Mucosa of rectum (tissue), 2 donors: Measurements from ENCODE around the gene LIPC.

Source experiments
- H3K27ac ChIP-seq, 2 donors: one replicate each; pipeline ENCODE4 v1.7.0; 2013; ENCODE audit warnings: inconsistent platforms in 2 of 2, low read depth in 2 of 2, low read length in 2 of 2
- H3K27me3 ChIP-seq, 2 donors: one replicate each; pipeline ENCODE4 v1.7.0; 2013; ENCODE audit warnings: low read length in 2 of 2; ENCODE audit not compliant: control insufficient read depth in 2 of 2, insufficient read depth in 2 of 2
- H3K36me3 ChIP-seq, 2 donors: one replicate each; pipeline ENCODE4 v1.7.0; 2013; ENCODE audit warnings: low read length in 2 of 2; ENCODE audit not compliant: control insufficient read depth in 2 of 2, insufficient read depth in 2 of 2
- H3K4me1 ChIP-seq, 2 donors: one replicate each; pipeline ENCODE4 v1.7.0; 2013; ENCODE audit warnings: low read length in 2 of 2, mild to moderate bottlenecking in 1 of 2; ENCODE audit not compliant: control insufficient read depth in 2 of 2, insufficient read depth in 2 of 2
- H3K4me3 ChIP-seq, 2 donors: one replicate each; pipeline ENCODE4 v1.7.0; 2013; ENCODE audit warnings: low read length in 2 of 2
- H3K9ac ChIP-seq, 2 donors: one replicate each; pipeline ENCODE4 v1.7.0; 2013; ENCODE audit warnings: low read length in 2 of 2, low read depth in 1 of 2, mild to moderate bottlenecking in 1 of 2
- H3K9me3 ChIP-seq, 2 donors: one replicate each; pipeline ENCODE4 v1.7.0; 2013; ENCODE audit warnings: low read length in 2 of 2; ENCODE audit not compliant: control insufficient read depth in 2 of 2
- donor health status: healthy.
- donor health status: Normal muscosa, but diverticular disease.

LIPC gene

DNA sequence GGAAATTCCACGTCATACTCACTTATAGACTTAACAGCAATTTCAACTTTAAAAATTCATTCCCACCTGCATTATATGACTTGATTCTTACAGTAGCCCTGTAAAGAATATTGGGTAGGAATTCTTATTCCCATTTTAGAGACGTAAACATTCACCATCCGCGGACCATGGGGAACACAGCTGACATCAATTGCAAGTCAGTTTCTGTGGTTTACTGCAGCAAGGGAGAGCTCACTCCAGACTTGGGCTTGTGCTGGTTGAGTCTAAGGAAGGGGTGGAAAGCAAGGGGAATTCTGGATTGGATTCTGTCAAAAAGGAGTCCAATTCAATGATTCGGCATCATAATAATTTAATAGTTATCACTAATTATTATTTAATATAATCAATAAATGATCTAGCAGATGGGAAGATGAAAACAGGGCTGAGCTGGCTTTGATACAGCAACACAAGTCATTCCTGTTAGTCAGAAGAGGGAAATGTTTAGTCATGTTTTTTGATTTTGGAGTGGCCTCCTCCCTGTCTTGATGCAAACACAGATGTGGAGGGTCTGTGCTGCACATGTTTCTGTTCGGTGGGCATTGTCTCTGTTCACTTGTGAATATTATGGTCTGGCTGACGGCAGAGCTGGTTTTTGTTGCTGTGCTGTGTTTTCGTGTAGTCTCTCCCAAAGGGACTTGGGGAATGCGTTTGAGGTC, 9.7 kb downstream of the LIPC start:
- Histone ChIP-seq H3K27me3 (no peaks in the 10 kb centered on the region), H3K27ac (peak overlapping the region; percentile 74 to 77), H3K36me3 (no peaks in the 10 kb centered on the region), H3K9me3 (no peaks in the 10 kb centered on the region), H3K9ac (no peak overlapping the region), H3K4me3 (no peak overlapping the region), H3K4me1 (peaks cover 13 to 26% of the 10 kb centered on the region in 2 donors)

GRCh38 chr15:58442122-58442521, 10.3 kb downstream of the LIPC start:
- no peaks in the 10 kb centered on the region for H3K9me3 ChIP-seq
- H3K36me3 ChIP-seq, result no peaks in the 10 kb centered on the region
- peaks cover 13 to 27% of the 10 kb centered on the region in 2 donors for H3K4me1 ChIP-seq
- H3K27me3 ChIP-seq, result no peaks in the 10 kb centered on the region
- H3K27ac ChIP-seq, result no peak overlapping the region
- no peak overlapping the region for H3K4me3 ChIP-seq
- H3K9ac ChIP-seq, result no peak overlapping the region

DNA sequence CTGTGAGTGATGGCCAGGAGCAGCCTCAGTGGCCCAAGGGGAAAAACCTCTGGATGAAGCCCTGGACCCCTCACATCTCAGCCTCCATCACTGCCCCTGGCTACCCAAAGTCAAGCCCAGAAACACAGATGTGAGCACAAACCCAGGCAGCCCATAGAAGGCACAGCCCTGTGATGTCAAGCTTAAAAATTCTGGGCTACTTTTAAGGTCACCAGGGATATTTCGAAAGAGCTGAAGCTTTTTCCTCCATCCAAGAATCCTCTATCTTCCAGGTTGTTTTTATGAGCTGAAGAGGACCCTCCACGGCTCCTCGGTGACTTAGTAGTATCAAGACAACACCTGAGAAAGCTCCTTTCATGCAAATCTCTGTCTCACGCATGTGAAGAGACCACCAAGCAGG, 11.5 kb downstream of the LIPC start:
- Histone ChIP-seq H3K4me3 (no peak overlapping the region), H3K4me1 (peaks cover 19 to 38% of the 10 kb centered on the region in 2 donors), H3K9me3 (no peaks in the 10 kb centered on the region), H3K9ac (no peak overlapping the region), H3K27me3 (no peaks in the 10 kb centered on the region), H3K36me3 (no peaks in the 10 kb centered on the region), H3K27ac (no peak overlapping the region)

DNA sequence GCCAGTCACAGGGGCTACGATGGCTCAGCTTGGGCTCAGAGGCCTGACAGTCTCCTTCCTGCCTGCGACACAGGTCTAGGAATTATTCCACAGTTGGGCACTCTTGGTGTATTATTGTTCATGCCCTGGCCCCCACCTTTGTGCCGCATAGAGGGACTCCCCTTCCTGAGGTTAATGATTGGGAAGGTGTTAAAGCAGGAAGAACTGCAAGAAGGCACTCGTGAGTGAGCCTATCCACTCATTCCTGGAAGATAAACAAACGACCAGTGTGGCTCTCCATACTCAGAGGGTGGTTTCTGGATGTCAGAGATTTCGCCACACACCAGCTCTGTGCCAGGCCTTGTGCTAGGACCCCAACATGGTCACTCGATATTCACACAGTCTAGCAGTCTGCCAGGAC, 12.3 kb downstream of the LIPC start:
- no peak overlapping the region for H3K4me3 ChIP-seq
- H3K9ac ChIP-seq, result no peak overlapping the region
- no peak overlapping the region for H3K27ac ChIP-seq
- H3K27me3 ChIP-seq, result no peaks in the 10 kb centered on the region
- H3K9me3 ChIP-seq, result no peaks in the 10 kb centered on the region
- H3K36me3 ChIP-seq, result no peaks in the 10 kb centered on the region
- H3K4me1 ChIP-seq, result peaks cover 21 to 41% of the 10 kb centered on the region in 2 donors

- no peaks in the 10 kb centered on the region for H3K27me3 ChIP-seq
- no peaks in the 10 kb centered on the region for H3K9me3 ChIP-seq
- H3K9ac ChIP-seq, result no peak overlapping the region
- no peak overlapping the region for H3K27ac ChIP-seq
- H3K36me3 ChIP-seq, result no peaks in the 10 kb centered on the region
- H3K4me1 ChIP-seq, result peaks cover 21 to 38% of the 10 kb centered on the region in 2 donors
- no peak overlapping the region for H3K4me3 ChIP-seq
Measured at GRCh38 chr15:58444658-58445332, 13.0 kb downstream of the LIPC start.

DNA sequence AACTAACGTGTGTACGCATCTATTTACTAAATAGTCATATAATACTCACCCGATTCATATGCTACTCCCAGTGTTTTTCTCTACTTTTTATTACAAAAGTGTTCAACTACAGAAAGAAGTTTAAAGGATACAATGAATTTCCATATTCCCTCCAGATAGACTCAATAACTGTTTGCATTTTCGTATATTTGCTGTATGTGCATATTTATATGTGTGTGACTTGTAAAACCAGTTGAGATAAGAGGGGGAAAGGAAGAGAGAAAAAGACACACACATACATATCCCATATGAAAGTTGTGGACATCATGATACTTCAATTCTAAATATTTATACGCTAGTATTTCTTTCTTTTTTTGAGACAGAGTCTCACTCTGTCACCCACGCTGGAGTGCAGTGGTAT, 14.1 kb downstream of the LIPC start:
- H3K4me1 ChIP-seq, result peaks cover 14 to 29% of the 10 kb centered on the region in 2 donors
- H3K9ac ChIP-seq, result no peak overlapping the region
- no peak overlapping the region for H3K27ac ChIP-seq
- no peaks in the 10 kb centered on the region for H3K36me3 ChIP-seq
- no peak overlapping the region for H3K4me3 ChIP-seq
- H3K9me3 ChIP-seq, result no peaks in the 10 kb centered on the region
- no peaks in the 10 kb centered on the region for H3K27me3 ChIP-seq

DNA sequence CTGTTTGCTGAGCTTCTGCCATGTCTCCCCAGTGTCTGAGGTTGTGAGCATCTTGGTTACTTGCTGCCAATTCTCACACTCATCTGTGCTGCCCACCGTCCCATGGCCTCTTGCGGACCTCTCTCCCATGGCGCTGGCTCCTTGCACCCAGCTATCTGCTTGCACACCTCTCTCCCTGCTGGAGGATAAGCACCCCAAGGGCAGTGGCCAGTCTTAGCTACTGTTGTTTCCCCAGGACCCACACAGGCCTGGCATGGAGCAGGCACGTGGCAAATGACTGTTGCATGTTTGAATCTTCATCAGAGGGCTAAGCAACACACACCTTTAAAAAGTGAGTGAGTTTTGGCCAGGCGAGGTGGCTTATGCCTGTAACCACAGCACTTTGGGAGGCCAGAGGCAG, 14.7 kb downstream of the LIPC start:
- H3K27ac ChIP-seq, result no peak overlapping the region
- no peaks in the 10 kb centered on the region for H3K36me3 ChIP-seq
- no peak overlapping the region for H3K4me3 ChIP-seq

DNA sequence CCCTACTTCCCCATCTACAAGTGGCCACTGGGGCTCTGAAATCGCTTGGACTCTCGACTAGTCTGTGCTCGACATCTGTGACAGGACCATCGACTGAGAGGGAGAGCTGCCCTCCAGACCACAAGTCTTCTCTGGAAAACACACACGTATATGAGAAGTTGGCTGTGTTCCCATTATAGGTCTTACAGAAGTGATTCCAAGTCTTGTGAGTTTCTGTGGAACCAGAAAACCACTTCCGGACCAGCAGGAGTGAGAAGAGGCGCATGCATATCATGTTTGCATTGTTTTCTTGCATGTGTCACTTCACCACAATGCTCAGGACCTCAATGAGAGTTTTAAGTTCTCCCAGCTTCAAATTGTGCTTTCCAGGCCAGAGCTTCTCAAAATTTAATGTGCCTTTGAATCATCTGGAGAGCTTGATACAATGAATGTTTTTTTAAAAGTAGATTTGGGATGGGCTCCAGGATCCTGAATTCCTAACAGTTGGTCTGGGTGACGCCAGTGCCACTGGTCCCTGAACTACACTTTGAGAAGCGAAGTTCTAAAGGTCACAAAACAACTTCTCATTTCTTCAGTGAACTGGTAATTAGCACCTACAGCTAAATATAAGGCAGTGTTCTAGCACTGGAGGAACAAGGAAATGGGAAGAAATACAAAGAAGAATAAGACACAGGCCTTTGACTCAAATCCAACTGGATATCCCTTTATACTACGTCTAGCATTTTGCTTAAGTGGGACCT, 15.7 kb downstream of the LIPC start:
- peak overlapping the region; percentile 52 to 67 for H3K27ac ChIP-seq

More for the DNA sequence above, 14.7 kb downstream of the LIPC start:
- peaks cover 8 to 23% of the 10 kb centered on the region in 2 donors for H3K4me1 ChIP-seq
- no peaks in the 10 kb centered on the region for H3K27me3 ChIP-seq
- H3K9ac ChIP-seq, result no peak overlapping the region
- no peaks in the 10 kb centered on the region for H3K9me3 ChIP-seq

DNA sequence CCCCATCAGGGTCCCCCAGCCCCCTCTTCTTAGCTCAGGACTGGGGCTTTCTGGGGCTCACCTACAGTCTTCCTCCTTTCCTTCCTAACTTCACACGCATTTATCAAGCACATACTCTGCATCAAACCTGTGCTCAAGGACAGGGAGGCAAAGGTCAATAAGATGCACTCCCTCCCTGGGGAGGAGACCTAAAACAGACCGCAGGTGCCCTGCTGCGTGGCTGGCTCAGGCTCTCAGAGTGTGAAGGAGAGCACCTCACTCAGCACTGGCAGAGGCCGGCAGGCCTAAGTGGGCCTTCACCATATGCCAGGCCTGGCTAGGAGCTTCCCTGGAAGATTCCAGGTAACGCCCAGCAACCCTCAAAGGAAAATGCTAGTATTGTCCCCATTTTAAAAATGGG, 16.5 kb downstream of the LIPC start:
- peak overlapping the region; percentile 52 to 67 for H3K27ac ChIP-seq
- H3K4me1 ChIP-seq, result peaks cover 8 to 14% of the 10 kb centered on the region in 2 donors
- no peaks in the 10 kb centered on the region for H3K36me3 ChIP-seq
- no peaks in the 10 kb centered on the region for H3K9me3 ChIP-seq
- no peaks in the 10 kb centered on the region for H3K27me3 ChIP-seq
- no peak overlapping the region for H3K4me3 ChIP-seq
- no peak overlapping the region for H3K9ac ChIP-seq

More for the DNA sequence above, 15.7 kb downstream of the LIPC start:
- no peaks in the 10 kb centered on the region for H3K36me3 ChIP-seq
- H3K4me1 ChIP-seq, result peaks cover 8 to 17% of the 10 kb centered on the region in 2 donors
- no peak overlapping the region for H3K4me3 ChIP-seq
- H3K27me3 ChIP-seq, result no peaks in the 10 kb centered on the region
- H3K9ac ChIP-seq, result no peak overlapping the region
- H3K9me3 ChIP-seq, result no peaks in the 10 kb centered on the region

DNA sequence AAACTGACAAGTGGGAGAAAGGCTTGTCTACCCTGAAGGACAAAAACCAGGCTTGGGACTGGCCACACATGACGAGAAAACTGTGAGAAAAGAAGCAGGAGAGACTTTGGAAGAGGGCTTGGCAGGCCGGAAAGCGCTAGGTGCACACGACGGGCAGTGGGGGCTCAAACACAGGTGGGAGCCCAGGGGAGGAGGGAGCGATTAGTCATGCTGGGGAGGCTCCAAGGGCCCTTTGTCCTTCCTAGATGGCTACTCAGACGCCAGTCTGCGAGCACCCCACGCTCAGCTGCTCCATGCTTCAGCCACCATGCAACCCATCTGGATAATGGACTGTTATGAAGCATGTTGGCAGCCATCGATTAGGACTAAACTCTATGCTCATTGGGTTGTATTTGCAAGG, 17.1 kb downstream of the LIPC start:
- Histone ChIP-seq H3K4me1 (peaks cover 8 to 14% of the 10 kb centered on the region in 2 donors), H3K9ac (no peak overlapping the region), H3K9me3 (no peaks in the 10 kb centered on the region), H3K27ac (peak overlapping the region in 1 of 2 donors; percentile 52), H3K36me3 (no peaks in the 10 kb centered on the region), H3K27me3 (no peaks in the 10 kb centered on the region), H3K4me3 (no peak overlapping the region)
